Natural killer cell treated with Interleukin-12 subunit alpha and Interleukin-12 subunit beta and Interleukin-15 and Interleukin-18, amount 100 ng/mL, for 72 hours (primary cell): ENCODE measurements around the gene ENPP6. TPM values are rescaled to one million over a fixed set of nuclear protein-coding genes. Genes with fewer than 3 reads are reported as not detected.
"Not testable (repeated sequence)": the region's sequence is repeated elsewhere in the genome, so short reads cannot be mapped to it uniquely, and the experiment has no call there.

Source experiments
- ATAC-seq, 2 donors: fragments of 150-1000 bp; cut with Tn5 transposase in 1 of 2; sonication (Bioruptor Pico), chemical (Tn5 transposase) in 1 of 2; 2 replicates each; pipeline ENCODE4 v1.10.0; 2021
- DNase-seq: peaks from one replicate; pipeline ENCODE4 v3.0.0; 2022; ENCODE audit warnings: low spot score
- H3K27ac Mint-ChIP-seq, 2 donors: 1 replicate in 1 of 2; 2 replicates in 1 of 2; pipeline ENCODE4 v1.8.0; 2022; ENCODE audit warnings: mixed read lengths in 2 of 2, mild to moderate bottlenecking in 1 of 2, moderate library complexity in 1 of 2
- H3K27me3 Mint-ChIP-seq, 2 donors: 1 replicate in 1 of 2; 2 replicates in 1 of 2; pipeline ENCODE4 v1.8.0; 2022; ENCODE audit warnings: mixed read lengths in 2 of 2
- H3K36me3 Mint-ChIP-seq: one replicate; pipeline ENCODE4 v1.8.0; 2022; ENCODE audit warnings: mixed read lengths
- H3K4me1 Mint-ChIP-seq, 2 donors: 1 replicate in 1 of 2; 2 replicates in 1 of 2; pipeline ENCODE4 v1.8.0; 2022; ENCODE audit warnings: low read depth in 2 of 2, mixed read lengths in 2 of 2, mild to moderate bottlenecking in 1 of 2
- H3K4me3 Mint-ChIP-seq: one replicate; pipeline ENCODE4 v1.8.0; 2022; ENCODE audit warnings: mixed read lengths
- H3K9me3 Mint-ChIP-seq: 2 replicates; pipeline ENCODE4 v1.8.0; 2022; ENCODE audit warnings: mixed read lengths
- total RNA-seq, 2 donors: library from RNA; stranded (reverse); gene quantifications; one replicate each; pipeline ENCODE4 v1.2.3, GENCODE V29; 2022

The ENPP6 gene
- total RNA-seq, 2 donors from 2014 or later = 1.4 to 5.8 TPM

DNA sequence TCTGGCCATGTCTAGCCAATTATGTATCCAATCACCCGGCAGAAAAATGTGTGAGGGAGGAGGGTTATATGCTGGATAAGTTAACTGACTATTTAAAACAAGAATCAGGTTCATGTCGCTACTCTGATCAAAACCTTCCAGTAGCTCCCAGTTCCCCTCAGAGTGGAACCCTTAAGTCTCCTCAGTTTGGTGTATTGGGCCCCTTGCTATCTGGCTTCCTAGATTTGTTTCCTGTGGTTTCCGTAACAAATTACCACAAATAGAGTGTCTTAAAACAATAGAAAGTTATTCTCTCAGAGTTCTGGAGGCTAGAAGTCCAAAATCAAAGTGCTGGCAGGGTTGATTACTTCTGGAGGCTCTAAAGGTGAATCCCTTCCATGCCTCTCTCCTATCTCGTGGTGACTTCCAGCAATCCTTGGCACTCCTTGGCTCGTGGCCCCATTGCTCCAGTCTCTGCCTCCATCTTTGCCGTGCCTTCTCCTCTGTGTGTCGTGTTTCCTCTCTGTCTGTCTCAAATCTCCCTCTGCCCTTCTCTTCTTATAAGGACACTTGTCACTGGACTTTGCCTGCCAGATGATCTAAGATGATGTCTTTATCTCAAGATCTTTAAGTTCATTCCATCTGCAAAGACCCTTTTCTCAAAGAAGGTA is 10.5 kb upstream of the ENPP6 start:
- Mint-ChIP-seq H3K9me3 (peaks cover 6% of the 10 kb centered on the region), H3K27ac (peak overlapping the region; percentile 1 to 31), H3K27me3 (peaks cover 8 to 19% of the 10 kb centered on the region in 2 donors), H3K4me1 (peaks cover 26 to 40% of the 10 kb centered on the region in 2 donors), H3K4me3 (peak overlapping the region; percentile 75), H3K36me3 (peaks cover 7% of the 10 kb centered on the region)
- DNase-seq (no peak), ATAC-seq (no peak)

DNA sequence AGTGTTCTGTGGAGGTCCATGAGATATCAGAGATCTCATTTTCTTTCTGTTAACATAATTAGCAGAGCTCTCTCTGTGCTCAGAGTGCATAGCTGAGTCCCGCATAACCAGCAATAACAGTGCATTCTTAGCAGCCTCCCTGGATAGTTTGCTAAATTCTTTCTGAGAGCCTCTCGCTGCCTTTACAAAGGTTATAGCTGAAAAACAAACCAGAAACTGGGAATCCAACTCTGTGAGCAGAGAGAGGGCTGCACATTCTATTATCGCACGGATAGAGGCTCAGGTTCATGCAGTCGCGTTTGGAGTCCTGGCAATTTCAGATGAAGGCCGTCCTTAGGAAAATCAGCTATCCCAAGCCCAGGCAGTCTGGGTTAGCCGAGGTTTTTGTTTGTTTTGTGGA is 1.2 kb downstream of the ENPP6 start:
- Mint-ChIP-seq H3K9me3 (no peaks in the 10 kb centered on the region), H3K36me3 (peaks cover 6% of the 10 kb centered on the region), H3K4me1 (peaks cover 0 to 4% of the 10 kb centered on the region in 2 donors), H3K4me3 (no peak overlapping the region), H3K27ac (no peak overlapping the region), H3K27me3 (peaks cover 15 to 22% of the 10 kb centered on the region in 2 donors)
- no peak for DNase-seq
- ATAC-seq = no peak

DNA sequence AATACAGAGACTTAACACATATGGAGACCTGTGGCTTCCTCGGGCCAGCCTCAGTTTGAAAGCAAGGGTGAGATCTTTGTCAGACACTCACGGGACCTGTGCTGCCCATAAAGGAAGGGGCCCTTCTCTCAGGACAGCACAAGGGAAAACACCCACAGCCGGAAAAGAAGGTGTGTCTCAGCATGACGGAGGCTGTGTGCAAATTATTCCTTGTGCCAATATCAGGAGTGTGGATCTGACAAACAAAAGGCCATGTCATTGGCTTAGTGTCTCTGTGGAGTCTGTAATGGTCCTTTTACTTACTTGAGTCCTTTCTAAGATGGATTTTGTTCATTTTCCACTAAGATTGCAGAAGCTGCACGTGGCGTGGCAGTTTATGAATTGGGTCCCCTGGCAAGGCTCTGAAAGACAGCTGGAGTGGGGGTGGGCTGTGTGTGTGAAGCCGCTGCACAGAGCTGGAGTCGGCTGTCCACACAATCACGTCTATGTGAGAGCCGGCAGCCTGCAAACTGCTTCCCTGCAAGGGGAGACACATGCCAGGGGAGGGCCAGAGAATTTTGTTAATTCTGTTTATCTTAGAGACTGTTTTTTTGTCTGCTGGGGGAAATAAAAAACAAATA is 1.9 kb downstream of the ENPP6 start:
- H3K4me1 Mint-ChIP-seq = peaks cover 0 to 4% of the 10 kb centered on the region in 2 donors
- peaks cover 9 to 17% of the 10 kb centered on the region in 2 donors for H3K27me3 Mint-ChIP-seq
- no peak overlapping the region for H3K27ac Mint-ChIP-seq
- no peak for ATAC-seq
- no peak overlapping the region for H3K4me3 Mint-ChIP-seq
- no peak for DNase-seq
- H3K36me3 Mint-ChIP-seq = peaks cover 6% of the 10 kb centered on the region
- no peaks in the 10 kb centered on the region for H3K9me3 Mint-ChIP-seq

- no peak overlapping the region for H3K4me3 Mint-ChIP-seq
- DNase-seq (no peak), ATAC-seq (no peak)
- peaks cover 0 to 4% of the 10 kb centered on the region in 2 donors for H3K4me1 Mint-ChIP-seq
- no peak overlapping the region for H3K27ac Mint-ChIP-seq
- H3K9me3 Mint-ChIP-seq = no peaks in the 10 kb centered on the region
- H3K36me3 Mint-ChIP-seq = peaks cover 6% of the 10 kb centered on the region
- peaks cover 9 to 17% of the 10 kb centered on the region in 2 donors for H3K27me3 Mint-ChIP-seq
These were observed 2.7 kb downstream of the ENPP6 start for GRCh38 chr4:184214931-184215330.

DNA sequence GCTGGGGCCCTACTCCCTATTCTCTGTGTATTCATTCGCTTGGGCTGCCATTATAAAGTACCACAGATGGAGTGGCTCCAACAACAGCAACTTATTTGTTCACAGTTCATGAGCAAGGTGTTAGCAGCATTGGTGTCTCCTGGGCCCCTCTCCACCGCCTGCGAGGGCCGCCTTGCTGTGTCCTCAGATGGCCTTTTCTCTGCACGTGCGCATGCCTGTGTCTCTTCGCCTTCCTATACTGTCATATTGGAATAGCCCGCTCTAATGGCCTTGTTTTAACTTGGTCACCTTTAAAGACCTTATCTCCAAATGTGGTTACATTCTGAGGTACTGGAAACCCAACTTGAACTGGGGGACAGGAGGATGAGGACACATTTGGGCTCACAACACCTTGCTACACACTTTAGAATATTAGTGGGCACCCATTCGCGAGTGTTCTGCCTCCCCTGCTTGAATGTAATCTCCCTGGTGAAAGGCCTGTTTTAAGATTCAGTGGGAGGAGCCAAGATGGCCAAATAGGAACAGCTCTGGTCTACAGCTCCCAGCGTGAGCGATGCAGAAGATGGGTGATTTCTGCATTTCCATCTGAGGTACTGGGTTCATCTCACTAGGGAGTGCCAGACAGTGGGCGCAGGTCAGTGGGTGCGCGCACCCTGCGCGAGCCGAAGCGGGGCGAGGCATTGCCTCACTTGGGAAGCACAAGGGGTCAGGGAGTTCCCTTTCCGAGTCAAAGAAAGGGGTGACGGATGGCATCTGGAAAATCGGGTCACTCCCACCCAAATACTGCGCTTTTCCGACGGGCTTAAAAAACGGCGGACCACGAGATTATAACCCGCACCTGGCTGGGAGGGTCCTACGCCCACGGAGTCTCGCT is 9.7 kb downstream of the ENPP6 start:
- H3K4me1 Mint-ChIP-seq = not testable (repeated sequence)

GRCh38 chr4:184205243-184205642 is 12.4 kb downstream of the ENPP6 start:
- DNase-seq (no peak), ATAC-seq (no peak)
- H3K36me3 Mint-ChIP-seq = no peaks in the 10 kb centered on the region

More for the DNA sequence above, 9.7 kb downstream of the ENPP6 start:
- not testable (repeated sequence) for H3K9me3 Mint-ChIP-seq, H3K36me3 Mint-ChIP-seq, DNase-seq, ATAC-seq, H3K4me3 Mint-ChIP-seq, H3K27ac Mint-ChIP-seq
- H3K27me3 Mint-ChIP-seq = peaks cover 19 to 37% of the 10 kb centered on the region in 2 donors

DNA sequence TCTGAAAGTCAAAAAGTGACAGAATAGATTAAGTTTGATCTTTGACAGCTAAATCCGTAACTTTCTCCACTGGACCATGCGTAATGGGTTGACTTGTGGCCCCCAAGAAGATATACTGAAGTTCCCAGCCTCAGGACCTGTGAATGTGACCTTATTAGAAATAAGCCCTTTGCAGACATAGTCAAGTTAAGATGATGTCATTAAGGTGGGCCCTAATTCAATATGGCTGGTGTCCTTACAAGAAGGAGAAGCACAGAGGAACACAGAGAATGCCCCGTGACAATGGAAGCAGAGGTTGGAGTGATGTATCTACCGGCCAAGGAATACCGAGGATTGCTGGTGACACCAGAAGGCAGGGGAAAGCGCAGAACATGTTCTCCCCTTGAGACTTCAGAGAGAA is 14.4 kb downstream of the ENPP6 start:
- no peaks in the 10 kb centered on the region for H3K4me1 Mint-ChIP-seq
- no peaks in the 10 kb centered on the region for H3K9me3 Mint-ChIP-seq
- no peak overlapping the region for H3K27ac Mint-ChIP-seq
- H3K27me3 Mint-ChIP-seq = peaks cover 26 to 42% of the 10 kb centered on the region in 2 donors
- DNase-seq = no peak
- H3K4me3 Mint-ChIP-seq = no peak overlapping the region
- H3K36me3 Mint-ChIP-seq = no peaks in the 10 kb centered on the region
- ATAC-seq = no peak

More at GRCh38 chr4:184205243-184205642, 12.4 kb downstream of the ENPP6 start:
- no peak overlapping the region for H3K4me3 Mint-ChIP-seq
- no peaks in the 10 kb centered on the region for H3K9me3 Mint-ChIP-seq
- H3K4me1 Mint-ChIP-seq = no peaks in the 10 kb centered on the region
- peaks cover 29 to 48% of the 10 kb centered on the region in 2 donors for H3K27me3 Mint-ChIP-seq
- peak overlapping the region in 1 of 2 donors; percentile 55 for H3K27ac Mint-ChIP-seq

DNA sequence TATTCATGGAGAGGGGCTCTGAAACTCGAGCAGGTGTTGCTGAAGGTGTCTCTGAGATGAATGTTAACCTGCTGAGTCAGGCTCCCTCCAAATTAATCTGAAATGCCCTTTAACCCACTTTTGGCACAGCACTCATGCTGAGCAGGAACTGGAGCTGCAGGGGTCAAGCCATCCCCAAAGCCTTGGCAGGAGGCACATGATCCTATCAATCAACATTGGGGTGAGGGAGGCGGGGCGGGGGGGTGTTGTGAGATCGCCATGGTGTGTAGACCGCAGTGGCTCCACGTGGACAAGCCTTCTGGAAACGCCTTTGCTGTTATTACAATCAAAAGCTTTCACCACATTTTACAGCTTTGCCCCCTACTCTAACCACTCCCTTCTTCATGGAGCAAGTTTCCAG is 16.5 kb downstream of the ENPP6 start:
- DNase-seq (no peak), ATAC-seq (no peak)
- no peaks in the 10 kb centered on the region for H3K4me1 Mint-ChIP-seq
- H3K4me3 Mint-ChIP-seq = no peak overlapping the region
- no peaks in the 10 kb centered on the region for H3K9me3 Mint-ChIP-seq
- peak overlapping the region in 1 of 2 donors; percentile 21 for H3K27ac Mint-ChIP-seq
- no peaks in the 10 kb centered on the region for H3K36me3 Mint-ChIP-seq
- H3K27me3 Mint-ChIP-seq = peaks cover 23 to 34% of the 10 kb centered on the region in 2 donors

DNA sequence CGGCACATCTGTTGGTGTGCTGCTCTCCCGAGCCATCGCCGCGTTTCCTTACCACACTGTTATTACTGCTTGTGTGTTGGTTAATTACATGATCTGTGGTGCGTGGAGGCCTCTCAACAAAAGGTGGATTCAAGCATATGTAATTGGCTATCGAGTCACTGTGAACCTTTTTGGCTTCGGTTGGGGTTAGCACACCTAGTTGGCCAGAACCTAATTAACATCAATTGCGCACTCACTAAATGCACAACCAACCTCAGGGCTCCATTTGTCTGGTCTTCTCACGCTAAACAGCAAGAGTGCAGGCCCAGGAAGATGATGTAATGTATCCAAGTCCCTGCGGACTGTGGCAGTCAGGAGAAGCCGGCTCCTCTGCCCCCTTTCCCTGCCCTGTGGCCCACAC is 17.4 kb downstream of the ENPP6 start:
- ATAC-seq = no peak
- no peak for DNase-seq
- H3K9me3 Mint-ChIP-seq = no peaks in the 10 kb centered on the region
- H3K4me3 Mint-ChIP-seq = no peak overlapping the region
- H3K36me3 Mint-ChIP-seq = no peaks in the 10 kb centered on the region
- peaks cover 22 to 36% of the 10 kb centered on the region in 2 donors for H3K27me3 Mint-ChIP-seq
- no peak overlapping the region for H3K27ac Mint-ChIP-seq
- H3K4me1 Mint-ChIP-seq = no peaks in the 10 kb centered on the region

DNA sequence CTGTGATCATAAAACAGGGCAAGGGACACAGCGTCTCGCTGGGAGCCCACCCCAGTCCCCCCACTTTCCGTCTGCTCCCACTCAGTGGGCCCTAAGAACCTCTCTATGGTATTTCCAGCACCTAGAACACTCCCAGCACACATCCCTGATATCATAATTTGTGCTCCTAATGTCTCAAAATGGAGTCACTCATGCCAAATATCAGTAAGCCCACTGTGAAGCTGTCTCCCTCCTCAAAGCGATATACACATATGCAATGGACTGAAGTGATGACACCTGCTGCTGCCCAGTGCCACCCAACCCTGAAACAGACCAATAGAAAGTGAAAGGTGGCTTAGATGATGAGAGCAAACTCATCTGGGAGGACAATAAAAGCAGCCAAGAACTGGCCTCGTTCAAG is 17.9 kb downstream of the ENPP6 start:
- H3K4me1 Mint-ChIP-seq = no peaks in the 10 kb centered on the region

DNA sequence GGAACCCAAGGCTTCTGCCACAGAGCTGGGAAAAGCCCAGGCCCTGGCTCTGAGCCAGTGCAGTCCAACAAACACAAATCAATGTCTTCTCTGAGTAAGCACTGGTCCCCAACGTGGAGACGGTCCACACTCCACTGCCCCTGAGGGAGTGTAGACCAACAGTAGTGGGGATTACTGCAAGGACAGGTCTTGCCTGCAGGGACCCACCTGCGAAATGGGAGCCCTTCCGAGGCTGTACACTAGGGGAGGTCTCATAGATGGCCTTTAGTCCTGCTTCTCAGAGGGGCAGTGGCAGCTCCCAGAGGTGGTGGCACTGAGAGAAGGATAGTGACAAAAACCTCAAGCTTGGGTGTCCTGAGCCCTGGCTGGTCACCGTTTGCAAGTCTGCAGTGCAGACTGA is 19.5 kb downstream of the ENPP6 start:
- Mint-ChIP-seq H3K4me1 (peaks cover under 1 to 6% of the 10 kb centered on the region in 2 donors), H3K36me3 (no peaks in the 10 kb centered on the region), H3K27me3 (peaks cover 26 to 27% of the 10 kb centered on the region in 2 donors), H3K9me3 (no peaks in the 10 kb centered on the region), H3K4me3 (no peak overlapping the region), H3K27ac (no peak overlapping the region)
- ATAC-seq (no peak), DNase-seq (no peak)

More for the DNA sequence above, 17.9 kb downstream of the ENPP6 start:
- Mint-ChIP-seq H3K27me3 (peaks cover 21 to 33% of the 10 kb centered on the region in 2 donors), H3K9me3 (no peaks in the 10 kb centered on the region), H3K4me3 (no peak overlapping the region), H3K27ac (no peak overlapping the region), H3K36me3 (no peaks in the 10 kb centered on the region)
- DNase-seq (no peak), ATAC-seq (no peak)

GRCh38 chr4:184197536-184198082 is 20.1 kb downstream of the ENPP6 start:
- H3K4me1 Mint-ChIP-seq = peaks cover 3 to 6% of the 10 kb centered on the region in 2 donors
- H3K4me3 Mint-ChIP-seq = no peak overlapping the region
- DNase-seq = no peak
- no peak overlapping the region for H3K27ac Mint-ChIP-seq
- no peaks in the 10 kb centered on the region for H3K36me3 Mint-ChIP-seq
- peaks cover 24 to 28% of the 10 kb centered on the region in 2 donors for H3K27me3 Mint-ChIP-seq
- H3K9me3 Mint-ChIP-seq = no peaks in the 10 kb centered on the region
- peak in 1 of 2 donors; percentile 22 for ATAC-seq

- Mint-ChIP-seq H3K36me3 (no peaks in the 10 kb centered on the region), H3K4me1 (peaks cover 3 to 6% of the 10 kb centered on the region in 2 donors), H3K27ac (no peak overlapping the region), H3K27me3 (peaks cover 17 to 23% of the 10 kb centered on the region in 2 donors), H3K4me3 (no peak overlapping the region), H3K9me3 (no peaks in the 10 kb centered on the region)
- DNase-seq (no peak), ATAC-seq (no peak)
These were observed 20.8 kb downstream of the ENPP6 start for GRCh38 chr4:184196730-184197385.
